Endothelial cell of umbilical vein (primary cell): ENCODE measurements around the gene CHRM2.

Source experiments
- CTCF ChIP-seq, 2 donors: IDR thresholded peaks; 1 replicate in 1 of 2; 2 replicates in 1 of 2; pipeline ENCODE4 v1.5.1; 2011; ENCODE audit warnings: low read length in 2 of 2, mild to moderate bottlenecking in 2 of 2, moderate library complexity in 2 of 2, control low read depth in 1 of 2, inconsistent platforms in 1 of 2, low read depth in 1 of 2; ENCODE audit not compliant: insufficient read depth in 1 of 2; ENCODE audit errors: extremely low read depth in 1 of 2
- EZH2 ChIP-seq: IDR thresholded peaks from 2 replicates; pipeline ENCODE4 v1.6.1; 2012; ENCODE audit warnings: borderline replicate concordance, low read depth, mild to moderate bottlenecking, moderate library complexity, low read length, inconsistent platforms; ENCODE audit not compliant: severe bottlenecking
- FOS ChIP-seq: IDR thresholded peaks from 2 replicates; pipeline ENCODE4 v1.6.1; 2011; ENCODE audit warnings: mild to moderate bottlenecking, low read length, moderate library complexity, borderline replicate concordance; ENCODE audit not compliant: insufficient read depth
- GATA2 ChIP-seq: IDR thresholded peaks from 2 replicates; pipeline ENCODE4 v1.7.0; 2011; ENCODE audit warnings: low read depth, mild to moderate bottlenecking, moderate library complexity, mixed read lengths, low read length; ENCODE audit not compliant: insufficient read length, insufficient read depth
- MAX ChIP-seq: IDR thresholded peaks from 2 replicates; pipeline ENCODE4 v1.6.1; 2011; ENCODE audit not compliant: insufficient read depth, insufficient read length
- MYC ChIP-seq: IDR thresholded peaks from one replicate; pipeline ENCODE4 v1.6.1; 2011; ENCODE audit warnings: mild to moderate bottlenecking, low read depth, low read length
- POLR2A ChIP-seq: IDR thresholded peaks from 2 replicates; pipeline ENCODE4 v1.6.1; 2012; ENCODE audit warnings: low read depth, mild to moderate bottlenecking, control low read depth, low read length
- POLR2AphosphoS5 ChIP-seq: IDR thresholded peaks from 2 replicates; pipeline ENCODE4 v1.6.1; 2012; ENCODE audit warnings: low read depth, mild to moderate bottlenecking, control low read depth, low read length, moderate library complexity; ENCODE audit not compliant: insufficient read depth

- no peak for TF ChIP-seq CTCF (IDR thresholded peaks at IDR 0.05; ENCODE audit: extremely low read depth in 1 of 2, insufficient read depth in 1 of 2, low read depth in 1 of 2, low read length in 2 of 2)
- TF ChIP-seq POLR2A: no peak
- no peak for TF ChIP-seq POLR2AphosphoS5
- TF ChIP-seq MAX: no peak
- TF ChIP-seq EZH2: no peak
- TF ChIP-seq MYC: no peak
- no peak for TF ChIP-seq GATA2
- no peak for TF ChIP-seq FOS
Observed at GRCh38 chr7:136865236-136865635, 3.2 kb upstream of the CHRM2 start.
